Peyer's patch (tissue), 4 donors: ENCODE measurements around the gene CARMIL3.

ENCODE experiments used
- CTCF ChIP-seq, 6 experiments: fragments of 450-650 bp in 4 of 6; fragments of 200-600 bp in 2 of 6; sonication (generic) in 1 of 6; IDR thresholded peaks; one replicate each; pipeline ENCODE4 v1.5.1; 2017 to 2019; ENCODE audit warnings: antibody characterized with exemption in 6 of 6, mild to moderate bottlenecking in 3 of 6, moderate library complexity in 1 of 6
- POLR2A ChIP-seq, 2 donors: fragments of 450-650 bp; IDR thresholded peaks; one replicate each; pipeline ENCODE4 v1.5.1; 2017; ENCODE audit warnings: antibody characterized with exemption in 2 of 2, mild to moderate bottlenecking in 2 of 2, moderate library complexity in 2 of 2

GRCh38 chr14:24095271-24096068 lies 43.7 kb downstream of the CARMIL3 start:
- no peak for TF ChIP-seq CTCF (IDR thresholded peaks at IDR 0.05)
- peak; percentile 92 to 96 for TF ChIP-seq POLR2A (IDR thresholded peaks at IDR 0.05)
